Measurements from ENCODE around the gene RNF141.

GRCh38 chr11:10481560-10482349 lies 59.2 kb downstream of the RNF141 start:
- no peak for TF ChIP-seq CTCF (conservative IDR thresholded peaks at IDR 0.05 in 1 of 2, IDR thresholded peaks at IDR 0.05 in 1 of 2; ENCODE audit: low read depth in 1 of 2, low read length in 2 of 2)
- TF ChIP-seq EZH2 (IDR thresholded peaks at IDR 0.05; ENCODE audit: low read length, missing control alignments), result no peak

Data from fibroblast of lung (primary cell).